Fibroblast of skin of left biceps (primary cell): Measurements from ENCODE around the gene MSANTD2.

ENCODE experiments used
- DNase-seq, 2 experiments: peaks; one replicate each; pipeline ENCODE4 v3.0.0-alpha.2; 2013; ENCODE audit warnings: low read depth in 2 of 2

Gene MSANTD2

GRCh38 chr11:124817036-124817435, 16.8 kb upstream of the MSANTD2 start:
- no peak for DNase-seq

DNA sequence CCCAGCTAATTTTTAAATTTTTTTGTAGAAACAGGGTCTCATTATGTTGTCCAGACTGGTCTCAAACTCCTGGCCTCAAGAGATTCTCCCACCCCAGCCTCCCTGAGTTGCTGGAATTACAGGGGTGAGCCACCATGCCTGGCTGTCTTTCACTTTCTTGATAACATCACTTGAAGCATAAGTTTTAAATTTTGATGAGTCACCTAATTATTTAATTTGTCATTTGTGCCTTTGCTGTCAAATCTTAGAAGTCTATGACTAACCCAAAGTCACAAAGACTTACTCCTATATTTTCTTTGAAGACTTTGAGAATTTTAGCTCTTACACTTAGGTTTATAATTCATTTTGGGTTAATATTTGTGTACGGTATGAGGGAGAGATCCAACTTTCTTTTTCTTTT, 14.5 kb upstream of the MSANTD2 start:
- no peak for DNase-seq

DNA sequence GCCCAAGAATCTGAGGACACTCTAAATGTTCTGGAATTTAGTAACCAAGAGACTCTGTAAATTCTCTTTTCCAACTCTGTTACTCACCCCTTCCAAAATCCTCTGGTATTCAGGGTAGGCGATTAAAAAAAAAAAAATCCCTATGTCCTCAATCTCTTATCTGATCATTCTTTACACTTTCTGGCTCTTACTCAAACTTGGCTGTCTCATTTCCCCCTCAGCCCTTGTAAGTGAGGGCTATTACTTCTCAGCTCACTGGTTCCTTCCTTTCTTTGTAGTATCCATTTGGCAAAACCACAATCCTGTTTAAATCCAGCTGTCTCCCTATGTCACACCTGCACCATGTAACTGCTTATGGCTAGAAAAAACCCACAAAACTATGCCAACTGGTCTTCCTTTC, 12.7 kb upstream of the MSANTD2 start:
- no peak for DNase-seq

DNA sequence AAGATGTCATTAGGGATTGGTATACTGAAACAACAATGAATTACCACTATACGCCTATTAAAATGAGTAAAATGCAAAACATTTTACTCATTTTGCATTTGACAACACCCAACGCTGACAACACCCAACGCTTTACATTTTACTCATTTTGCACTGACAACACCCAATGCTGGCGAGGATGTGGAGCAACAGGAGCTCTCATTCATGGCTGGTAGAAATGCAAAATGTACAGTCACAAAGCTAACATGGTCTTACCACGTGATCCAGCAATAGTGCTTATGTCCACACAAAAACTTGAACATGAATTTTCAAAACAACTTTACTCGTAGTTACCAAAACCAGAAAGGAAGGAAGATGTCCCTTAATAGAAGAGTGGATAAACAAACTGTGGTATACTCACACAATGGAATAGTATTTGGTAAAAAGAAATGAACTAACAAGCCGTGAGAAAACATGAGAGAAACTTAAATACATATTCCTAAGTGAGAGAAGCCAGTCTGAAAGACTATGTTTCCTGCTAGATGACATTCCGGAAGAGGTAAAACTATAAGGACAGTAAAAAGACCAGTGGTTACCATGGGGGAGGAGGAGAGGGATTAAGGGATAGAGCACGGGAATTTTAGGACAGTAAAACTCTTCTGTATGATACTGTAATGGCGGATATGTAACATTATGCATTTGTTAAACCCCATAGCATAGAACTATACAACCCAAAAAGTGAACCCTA, 11.4 kb upstream of the MSANTD2 start:
- no peak for DNase-seq

DNA sequence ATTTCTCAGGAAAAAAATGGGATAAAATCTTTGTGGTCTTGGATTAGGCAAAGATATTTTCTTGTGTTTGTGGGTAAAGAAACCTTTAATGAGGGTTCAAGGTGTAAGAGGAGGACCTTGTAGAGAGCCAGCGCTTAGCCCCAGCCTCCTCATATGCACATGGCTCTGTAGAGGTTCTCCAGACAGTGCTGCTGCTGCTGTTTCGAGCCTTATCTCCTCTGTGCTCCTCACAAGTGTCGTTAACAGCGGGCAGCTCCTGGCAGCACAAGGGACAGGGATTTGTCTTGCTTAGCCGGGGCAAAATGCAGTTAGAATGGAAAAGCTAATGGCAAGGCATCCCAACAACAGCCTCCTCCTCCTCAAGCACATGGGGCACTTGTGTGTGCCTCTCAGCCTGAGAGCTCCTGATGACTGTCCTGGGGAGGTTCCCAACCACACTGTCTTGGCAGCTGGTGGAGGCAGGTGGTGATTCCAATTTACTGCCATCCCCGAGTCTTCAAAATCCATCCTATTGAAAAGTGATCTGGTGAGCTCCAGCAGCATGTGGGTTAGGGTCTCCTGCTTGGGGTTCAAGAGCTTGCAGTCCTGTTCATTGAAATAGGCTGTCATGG, 7.6 kb upstream of the MSANTD2 start:
- DNase-seq, result no peak

DNA sequence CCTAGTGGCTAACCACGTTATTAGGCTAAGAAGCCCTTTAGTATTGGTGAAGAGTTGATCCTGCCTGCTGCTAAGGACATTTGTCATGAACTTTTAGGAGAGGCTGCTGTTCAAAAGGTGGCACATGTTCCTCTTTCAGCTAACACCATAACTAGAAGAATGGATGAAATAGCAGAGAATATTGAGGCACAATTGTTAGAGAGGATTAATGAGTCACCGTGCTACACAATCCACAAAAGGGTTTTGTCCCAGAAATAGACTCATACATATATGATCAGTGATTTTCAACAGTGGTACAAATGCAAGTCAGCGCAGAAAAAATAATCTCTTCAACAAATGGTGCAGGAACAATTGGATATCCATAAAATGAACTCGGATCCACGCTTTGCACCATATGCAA, 7.0 kb upstream of the MSANTD2 start:
- no peak for DNase-seq

DNA sequence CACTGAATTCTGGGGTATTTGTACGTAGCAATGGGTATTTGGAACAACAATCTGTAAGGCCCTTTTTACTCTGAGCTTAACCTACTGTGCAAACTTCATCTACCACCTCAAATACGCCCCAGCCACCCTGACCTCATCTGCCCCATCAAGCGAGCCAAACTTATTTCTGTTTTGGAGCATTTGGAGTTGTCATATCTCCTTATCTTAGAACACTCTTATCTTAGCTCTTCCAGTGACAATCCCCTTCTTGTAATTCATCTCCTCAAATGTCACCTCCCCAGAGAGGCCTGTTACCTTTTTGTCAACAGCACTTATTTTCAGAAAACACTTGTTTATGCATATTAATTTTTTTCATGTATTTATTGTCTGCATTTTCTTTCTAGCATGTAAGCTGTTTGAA, 4.7 kb upstream of the MSANTD2 start:
- DNase-seq, result no peak

- peak in 1 of 2 experiments; percentile 15 for DNase-seq
Measured at GRCh38 chr11:124801636-124802312, 1.6 kb upstream of the MSANTD2 start.

DNA sequence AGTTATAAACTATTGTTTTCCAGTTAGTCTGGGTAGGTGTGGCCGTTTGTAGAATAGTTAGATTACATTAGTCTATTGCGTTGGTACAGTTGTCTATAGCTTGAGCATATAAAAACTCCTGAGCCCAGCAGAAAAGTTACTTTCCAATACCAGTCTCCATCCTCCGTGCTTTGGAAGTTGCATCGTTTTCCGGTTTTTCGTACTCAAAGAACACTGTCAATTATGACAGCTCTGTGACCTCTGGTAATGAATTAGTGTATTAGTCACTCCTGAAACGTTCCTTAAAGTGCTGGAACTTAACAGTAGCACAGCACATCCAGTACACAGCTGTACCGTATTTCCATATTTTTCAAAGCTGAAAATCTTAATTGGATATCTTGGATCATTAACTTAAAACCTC, 808 bp upstream of the MSANTD2 start:
- no peak for DNase-seq

DNA sequence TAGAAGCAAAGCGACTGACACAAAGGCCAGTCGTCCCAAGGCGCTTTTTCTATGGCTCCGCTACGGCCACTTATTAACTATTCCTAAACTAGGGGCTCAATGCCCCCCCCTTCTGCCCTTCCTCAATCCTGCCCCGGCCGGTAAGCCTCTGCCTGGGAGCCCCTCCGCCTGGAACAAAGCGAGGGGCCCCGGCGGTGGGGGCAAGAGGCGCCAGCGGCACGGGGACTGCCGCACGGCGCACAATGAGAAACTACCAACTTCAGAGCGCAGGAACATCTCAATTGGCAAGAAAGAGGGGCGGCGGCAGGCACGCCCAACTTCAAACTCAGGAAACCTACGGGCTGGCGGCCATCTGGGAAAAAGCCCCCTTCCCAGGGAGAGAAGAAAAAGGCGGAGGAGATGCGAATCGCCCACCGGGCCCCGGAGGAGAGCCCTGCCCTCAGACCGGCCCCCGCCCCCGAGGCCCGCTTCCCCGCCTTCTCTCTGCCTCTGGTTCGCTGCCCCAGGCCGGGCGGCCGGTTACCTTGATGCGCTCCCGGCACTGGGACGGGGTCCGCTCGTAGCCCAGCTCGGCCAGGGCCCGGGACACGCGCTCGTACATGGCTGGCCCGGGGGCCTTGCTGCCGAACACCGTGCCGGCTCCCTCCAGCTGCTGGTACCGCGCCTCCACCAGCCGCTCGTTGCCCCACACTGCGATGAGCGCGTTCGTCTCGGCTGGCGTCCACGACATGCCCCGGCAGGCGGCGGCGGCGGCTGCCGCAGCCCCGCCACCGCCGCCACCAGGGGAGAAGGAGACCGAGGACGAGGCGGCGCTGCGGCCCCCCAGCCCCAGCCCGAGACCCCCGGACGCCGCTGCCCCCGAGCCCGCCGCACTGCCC, 619 bp downstream of the MSANTD2 start:
- DNase-seq, result no peak

DNA sequence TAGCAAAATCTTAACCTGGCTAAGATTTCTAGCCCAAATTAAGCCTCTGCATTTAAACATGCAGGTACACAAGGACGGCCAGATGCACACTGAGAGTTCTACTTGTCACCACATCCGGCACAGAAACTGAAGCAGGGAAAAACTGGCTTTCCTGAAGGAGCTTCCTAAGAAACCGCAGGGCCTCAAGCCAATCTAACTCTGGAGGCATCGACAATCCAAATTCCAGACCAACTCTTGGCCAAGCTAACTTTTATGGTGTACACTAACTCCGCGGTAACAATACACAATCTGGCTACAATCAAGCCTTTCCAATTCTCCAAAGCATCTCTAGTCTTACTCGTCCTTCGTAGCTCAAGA, 1.2 kb downstream of the MSANTD2 start:
- peak; percentile 39 to 40 for DNase-seq

- no peak for DNase-seq
Measured at GRCh38 chr11:124796312-124796711, 3.9 kb downstream of the MSANTD2 start.

DNA sequence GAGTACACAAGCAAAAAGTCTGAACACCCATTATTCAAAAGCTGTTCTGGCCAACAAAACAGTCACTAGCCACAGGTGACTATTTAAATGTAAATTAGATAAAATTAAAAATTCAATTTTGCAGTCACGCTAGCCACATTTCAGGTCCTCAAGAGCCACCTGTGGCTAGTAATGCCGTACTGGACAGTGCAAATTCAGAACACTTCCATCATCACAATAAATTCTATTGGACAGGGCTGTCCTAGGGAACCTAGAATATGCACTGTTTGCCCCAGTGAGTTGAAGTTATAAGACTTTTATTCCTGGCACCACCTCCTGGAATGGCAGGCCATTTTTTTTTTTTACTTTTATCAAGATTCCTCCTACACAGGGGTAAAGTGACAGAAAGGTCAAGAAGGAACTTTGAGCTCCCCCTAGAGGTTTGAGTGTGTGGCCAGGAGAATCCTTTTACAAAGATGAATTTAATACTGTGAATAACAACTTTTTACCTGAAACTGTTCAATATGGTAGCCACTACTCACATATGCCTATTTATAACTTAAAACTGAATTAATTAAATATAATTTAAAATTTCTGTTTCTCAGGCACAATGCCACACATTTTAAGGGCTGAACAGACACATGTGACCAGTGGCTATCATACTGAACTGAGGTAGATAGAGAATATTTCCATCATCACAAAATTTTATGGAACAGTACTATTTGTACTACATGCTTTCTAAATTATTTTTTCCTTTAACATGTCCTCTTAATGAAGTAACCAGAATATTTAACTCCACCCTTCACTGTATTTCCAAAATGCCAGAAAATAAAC, 6.5 kb downstream of the MSANTD2 start:
- DNase-seq, result no peak

- DNase-seq, result no peak
Measured at GRCh38 chr11:124791626-124792341, 8.4 kb downstream of the MSANTD2 start.

DNA sequence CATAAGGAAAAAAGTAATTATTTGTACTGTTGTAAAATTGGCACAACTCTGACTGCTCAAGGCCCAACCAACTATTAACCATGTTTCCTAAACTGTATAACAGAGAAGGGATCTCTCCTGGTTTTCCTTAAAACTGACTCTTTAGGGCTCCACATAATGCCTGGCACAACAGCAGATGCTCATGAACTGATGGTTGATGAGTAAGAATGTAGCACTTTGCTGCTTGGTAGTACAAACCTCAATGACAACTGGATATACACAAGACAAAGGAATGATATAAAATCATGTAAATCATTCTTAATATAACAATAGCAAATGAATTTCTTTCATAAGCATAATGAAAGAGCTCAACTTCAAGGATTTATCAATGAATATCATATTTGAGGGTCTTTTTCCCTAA, 11.7 kb downstream of the MSANTD2 start:
- no peak for DNase-seq

- no peak for DNase-seq
Measured at GRCh38 chr11:124784051-124784450, 16.2 kb downstream of the MSANTD2 start.

DNA sequence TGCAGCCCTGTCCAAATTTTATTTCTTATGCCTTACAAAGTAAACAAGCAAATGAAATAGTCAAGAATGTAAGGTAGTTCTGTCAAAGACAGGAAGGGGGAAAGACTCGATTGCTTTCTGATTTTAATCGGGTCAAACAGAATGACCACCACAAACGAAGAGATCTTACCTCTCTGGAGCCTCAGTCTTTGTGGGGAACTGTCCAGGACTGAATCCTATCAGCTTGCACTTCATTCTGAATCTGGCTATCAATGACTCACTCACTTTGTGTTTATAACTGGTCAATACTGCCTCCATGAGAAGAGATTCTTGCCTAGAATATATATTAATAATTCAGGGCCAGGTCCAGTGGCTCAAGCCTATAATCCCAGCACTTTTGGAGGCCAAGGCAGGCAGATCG, 17.2 kb downstream of the MSANTD2 start:
- no peak for DNase-seq

DNA sequence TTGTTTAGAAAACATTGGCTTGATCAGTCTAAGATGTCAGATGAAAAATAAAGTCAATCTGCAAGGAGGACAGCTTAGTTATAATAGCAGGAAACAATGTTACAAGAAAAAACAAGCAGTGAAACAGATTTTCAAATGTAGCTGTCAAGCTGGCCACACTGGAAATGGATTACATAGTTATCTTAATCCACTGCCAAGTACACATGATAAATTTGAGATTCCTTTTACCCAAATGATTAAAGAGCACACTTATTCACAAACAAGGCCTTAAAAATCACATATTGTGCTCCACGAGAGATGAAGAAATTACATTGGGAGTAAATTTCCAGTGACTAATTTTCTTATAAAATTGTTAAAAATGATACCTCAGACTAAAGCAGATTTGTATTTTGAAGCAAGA, 20.6 kb downstream of the MSANTD2 start:
- DNase-seq, result no peak

- no peak for DNase-seq
Measured at GRCh38 chr11:124778281-124778680, 21.9 kb downstream of the MSANTD2 start.

- DNase-seq, result no peak
Measured at GRCh38 chr11:124776865-124777645, 23.2 kb downstream of the MSANTD2 start.
